ENCODE measurements around the gene ELAVL1. TPM values are rescaled to one million over a fixed set of nuclear protein-coding genes. Genes with fewer than 3 reads are reported as not detected.

The ELAVL1 gene
- total RNA-seq, 6 experiments from 2014 or later: 25.3 to 33.6 (median 30.3) TPM

DNA sequence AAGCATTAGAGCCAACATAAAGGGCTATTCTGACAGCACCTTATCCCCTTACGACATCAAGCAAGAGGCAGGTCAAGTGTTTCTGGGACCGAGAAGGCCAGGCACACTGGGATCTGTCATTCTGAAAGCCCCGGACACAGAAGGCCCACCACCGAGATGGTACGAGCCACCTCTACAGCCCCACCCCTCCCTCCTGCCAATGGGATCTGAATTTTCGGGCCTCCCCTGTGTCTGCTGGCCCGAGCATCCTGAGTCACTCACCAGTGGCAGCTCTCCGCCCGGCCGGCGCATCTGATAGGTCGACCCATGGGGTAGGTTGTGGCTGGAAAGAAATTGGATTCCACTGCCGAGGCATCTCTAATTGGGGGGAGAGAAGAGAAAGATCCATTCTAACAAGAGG lies 64.6 kb downstream of the ELAVL1 start:
- TF ChIP-seq, protein P1, sequence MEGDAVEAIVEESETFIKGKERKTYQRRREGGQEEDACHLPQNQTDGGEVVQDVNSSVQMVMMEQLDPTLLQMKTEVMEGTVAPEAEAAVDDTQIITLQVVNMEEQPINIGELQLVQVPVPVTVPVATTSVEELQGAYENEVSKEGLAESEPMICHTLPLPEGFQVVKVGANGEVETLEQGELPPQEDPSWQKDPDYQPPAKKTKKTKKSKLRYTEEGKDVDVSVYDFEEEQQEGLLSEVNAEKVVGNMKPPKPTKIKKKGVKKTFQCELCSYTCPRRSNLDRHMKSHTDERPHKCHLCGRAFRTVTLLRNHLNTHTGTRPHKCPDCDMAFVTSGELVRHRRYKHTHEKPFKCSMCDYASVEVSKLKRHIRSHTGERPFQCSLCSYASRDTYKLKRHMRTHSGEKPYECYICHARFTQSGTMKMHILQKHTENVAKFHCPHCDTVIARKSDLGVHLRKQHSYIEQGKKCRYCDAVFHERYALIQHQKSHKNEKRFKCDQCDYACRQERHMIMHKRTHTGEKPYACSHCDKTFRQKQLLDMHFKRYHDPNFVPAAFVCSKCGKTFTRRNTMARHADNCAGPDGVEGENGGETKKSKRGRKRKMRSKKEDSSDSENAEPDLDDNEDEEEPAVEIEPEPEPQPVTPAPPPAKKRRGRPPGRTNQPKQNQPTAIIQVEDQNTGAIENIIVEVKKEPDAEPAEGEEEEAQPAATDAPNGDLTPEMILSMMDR (IDR thresholded peaks at IDR 0.05): no peak
- TF ChIP-seq POLR2A (IDR thresholded peaks at IDR 0.05): no peak
- intact Hi-C loops (cut with DNase I): loop anchor here in 1 of 2 donors (10.0 kb wide), 1 partner anchor 314 kb away; no protein-coding TSS in a partner anchor
- 80% methylated on average over 2 of the region's 13 CpGs for WGBS (ENCODE audit: insufficient coverage, low coverage, low lambda C conversion rate, missing lambda C conversion rate)
- no peaks in the 10 kb centered on the region for H3K9me3 ChIP-seq
- ATAC-seq (no peak), DNase-seq (no peak)
- H3K36me3 ChIP-seq: peaks cover 0 to 38% (median 16%) of the 10 kb centered on the region in 4 donors
- H3K27ac ChIP-seq: no peak overlapping the region
- H3K27me3 ChIP-seq: no peaks in the 10 kb centered on the region
- H3K4me1 ChIP-seq: peaks cover 0 to 13% (median 0%) of the 10 kb centered on the region in 4 donors
- no peak overlapping the region for H3K4me3 ChIP-seq

DNA sequence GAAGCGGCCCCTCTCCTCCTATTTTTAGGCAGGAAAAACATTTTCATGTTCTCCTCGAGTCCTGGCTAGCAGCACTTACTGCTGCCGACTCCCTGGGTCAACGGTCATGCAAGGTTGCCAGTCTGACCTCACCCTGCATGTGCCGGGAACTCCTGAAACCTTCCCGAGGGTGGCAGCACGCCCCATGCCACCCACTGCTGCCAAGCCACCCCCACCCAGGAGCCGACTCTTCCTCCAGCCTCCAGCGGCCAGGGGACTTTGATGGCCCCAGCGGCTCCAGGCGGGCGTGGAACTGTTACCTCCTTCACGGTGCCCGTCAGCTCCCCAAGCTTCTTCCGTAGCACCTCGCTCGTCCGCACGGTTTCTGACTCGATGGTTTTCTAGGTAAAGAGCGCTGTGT lies 70.7 kb downstream of the ELAVL1 start:
- intact Hi-C loops (cut with DNase I): no loop called here
- Histone ChIP-seq H3K4me1 (peaks cover 0 to 9% (median 0%) of the 10 kb centered on the region in 4 donors), H3K9me3 (no peaks in the 10 kb centered on the region), H3K36me3 (peaks cover 0 to 79% (median 47%) of the 10 kb centered on the region in 4 donors), H3K27ac (no peak overlapping the region), H3K4me3 (no peak overlapping the region), H3K27me3 (no peaks in the 10 kb centered on the region)
- 69% methylated on average over 13 of the region's 21 CpGs for WGBS (ENCODE audit: insufficient coverage, low coverage, low lambda C conversion rate, missing lambda C conversion rate)
- ATAC-seq: peak; percentile 8 to 79 (median 67)
- DNase-seq: peak; percentile 59 to 79 (median 64)
- TF ChIP-seq POLR2A (IDR thresholded peaks at IDR 0.05): no peak
- TF ChIP-seq, protein P1 (IDR thresholded peaks at IDR 0.05): no peak

DNA sequence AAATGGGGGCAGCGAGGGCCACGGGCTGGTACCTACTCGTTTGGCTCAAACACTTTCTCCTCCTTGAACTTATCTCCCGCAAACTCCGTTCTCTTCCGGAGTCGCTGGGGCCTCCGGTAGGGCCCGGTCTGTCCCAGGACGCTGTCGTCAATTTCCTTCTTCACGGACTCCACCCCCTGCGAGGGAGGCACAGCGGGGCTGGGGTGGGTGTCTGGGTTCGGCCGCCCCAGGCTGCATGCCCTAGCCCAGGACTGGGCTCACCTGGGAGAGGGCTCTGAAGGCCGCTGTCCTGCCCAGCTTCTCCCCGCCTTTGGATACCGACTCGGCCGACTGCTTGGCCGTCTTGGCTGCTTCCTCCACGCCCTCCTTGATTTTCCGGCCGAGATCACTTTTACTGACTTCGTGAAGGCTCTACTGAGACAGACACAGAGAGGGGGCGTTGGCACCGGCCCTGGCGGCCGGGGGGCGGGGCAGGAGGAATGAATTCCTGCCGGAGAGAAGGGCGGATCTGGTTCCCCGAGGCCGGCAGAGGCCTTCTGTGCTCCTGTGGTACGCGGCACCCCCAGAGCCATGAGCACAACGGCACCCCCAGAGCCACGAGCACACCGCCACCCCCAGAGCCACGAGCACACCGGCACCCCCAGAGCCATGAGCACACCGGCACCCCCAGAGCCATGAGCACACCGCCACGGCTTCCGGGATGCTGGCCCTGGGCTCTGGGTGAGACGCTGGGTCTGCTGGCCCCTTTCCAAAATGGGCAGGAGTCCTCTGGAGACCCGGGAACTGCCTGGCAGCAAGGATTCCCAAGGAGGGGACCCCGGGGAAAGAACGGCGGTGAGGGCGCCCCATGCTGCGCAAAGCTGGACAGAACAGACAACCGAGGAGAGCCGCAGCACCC lies 71.4 kb downstream of the ELAVL1 start:
- intact Hi-C loops (cut with DNase I): no loop called here
- ATAC-seq: no peak

DNA sequence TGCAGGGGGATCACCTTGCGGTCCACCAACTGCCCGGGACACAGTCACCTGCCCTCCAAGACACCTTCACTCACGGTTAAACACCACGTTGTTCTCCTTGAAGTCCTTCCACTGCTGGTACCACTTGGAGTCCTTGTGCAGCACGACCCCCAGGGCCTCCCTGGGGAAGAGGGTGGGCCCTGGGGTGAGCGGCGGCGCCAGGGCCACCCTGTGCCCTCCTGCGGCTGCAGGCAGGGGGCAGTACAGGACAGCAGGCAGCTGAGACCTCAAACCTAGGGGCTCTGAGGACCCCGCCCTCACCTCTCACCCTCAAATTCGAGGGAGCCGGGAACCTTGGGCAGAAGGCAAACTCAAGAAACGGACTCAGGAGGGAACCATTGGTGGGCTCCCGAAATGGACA lies 72.0 kb downstream of the ELAVL1 start:
- intact Hi-C loops (cut with DNase I): no loop called here
- TF ChIP-seq, protein P1 (IDR thresholded peaks at IDR 0.05): peak in 3 of 4 donors; percentile 6 to 15 (median 13)
- no peak for TF ChIP-seq POLR2A (IDR thresholded peaks at IDR 0.05)
- Histone ChIP-seq H3K4me1 (peaks cover 0 to 9% (median 0%) of the 10 kb centered on the region in 4 donors), H3K36me3 (peaks cover 0 to 76% (median 44%) of the 10 kb centered on the region in 4 donors), H3K27me3 (no peaks in the 10 kb centered on the region), H3K27ac (no peak overlapping the region), H3K9me3 (no peaks in the 10 kb centered on the region), H3K4me3 (no peak overlapping the region)
- no peak for DNase-seq
- no peak for ATAC-seq
- 89% methylated on average over 3 of the region's 14 CpGs for WGBS (ENCODE audit: insufficient coverage, low coverage, low lambda C conversion rate, missing lambda C conversion rate)

More for the DNA sequence above, 71.4 kb downstream of the ELAVL1 start:
- H3K27ac ChIP-seq: no peak overlapping the region
- no peaks in the 10 kb centered on the region for H3K27me3 ChIP-seq
- DNase-seq: peak in 1 of 3 donors; percentile 47
- H3K36me3 ChIP-seq: peaks cover 0 to 76% (median 46%) of the 10 kb centered on the region in 4 donors
- H3K9me3 ChIP-seq: no peaks in the 10 kb centered on the region
- 90% methylated on average over 13 of the region's 55 CpGs for WGBS (ENCODE audit: insufficient coverage, low coverage, low lambda C conversion rate, missing lambda C conversion rate)
- H3K4me1 ChIP-seq: peaks cover 0 to 9% (median 0%) of the 10 kb centered on the region in 4 donors
- H3K4me3 ChIP-seq: no peak overlapping the region
- TF ChIP-seq, protein P1 (IDR thresholded peaks at IDR 0.05): no peak
- TF ChIP-seq POLR2A (IDR thresholded peaks at IDR 0.05): no peak

All from right lobe of liver (tissue), 6 donors.